Breast epithelium (tissue), 4 donors: ENCODE data around the gene CNTNAP2. TPM values are rescaled to one million over a fixed set of nuclear protein-coding genes. Genes with fewer than 3 reads are reported as not detected.

Experiments used
- DNase-seq, 2 donors: peaks; one replicate each; pipeline ENCODE4 v3.0.0-alpha.2; 2019; ENCODE audit warnings: low spot score in 2 of 2
- H3K27ac ChIP-seq, 2 donors: fragments of 200-600 bp; sonication (generic) in 1 of 2; one replicate each; pipeline ENCODE4 v1.5.1; 2016 to 2019; ENCODE audit warnings: mild to moderate bottlenecking in 1 of 2
- H3K27me3 ChIP-seq, 2 donors: fragments of 200-600 bp; sonication (generic) in 1 of 2; one replicate each; pipeline versions ENCODE4 v1.5.1 to v1.6.0; 2017 to 2019; ENCODE audit warnings: control low read depth in 1 of 2, mild to moderate bottlenecking in 1 of 2
- H3K36me3 ChIP-seq: fragments of 200-600 bp; one replicate; pipeline ENCODE4 v1.5.1; 2019
- H3K4me1 ChIP-seq, 2 donors: fragments of 200-600 bp; sonication (generic); one replicate each; pipeline ENCODE4 v1.5.1; 2016 to 2019; ENCODE audit warnings: control low read depth in 1 of 2
- H3K4me3 ChIP-seq, 3 donors: fragments of 200-600 bp; sonication (generic); 1 replicate in 2 of 3; 2 replicates in 1 of 3; pipeline ENCODE4 v1.5.1; 2016 to 2019; ENCODE audit warnings: mild to moderate bottlenecking in 3 of 3, moderate library complexity in 2 of 3
- H3K9me3 ChIP-seq, 2 donors: fragments of 200-600 bp; sonication (generic) in 1 of 2; one replicate each; pipeline ENCODE4 v1.5.1; 2016 to 2019; ENCODE audit warnings: control low read depth in 1 of 2
- CTCF ChIP-seq, 3 donors: fragments of 450-650 bp; IDR thresholded peaks; one replicate each; pipeline ENCODE4 v1.5.1; 2016 to 2017; ENCODE audit warnings: antibody characterized with exemption in 3 of 3, mild to moderate bottlenecking in 3 of 3, moderate library complexity in 3 of 3
- POLR2A ChIP-seq: fragments of 450-650 bp; IDR thresholded peaks from one replicate; pipeline ENCODE4 v1.6.1; 2016; ENCODE audit warnings: antibody characterized with exemption, mild to moderate bottlenecking, moderate library complexity
- POLR2AphosphoS5 ChIP-seq, 3 donors: sonication (generic); formaldehyde crosslinking; IDR thresholded peaks; one replicate each; pipeline ENCODE4 v1.6.1; 2017; ENCODE audit warnings: antibody characterized with exemption in 3 of 3
- intact Hi-C: fragments of 100-400 bp; cut with DNase I; formaldehyde crosslinking; loops from one replicate; pipeline ENCODE4 v1.15.1; 2023; ENCODE audit warnings: low total_unique reads
- total RNA-seq, 3 donors: library from RNA; depleted of rRNA; stranded (reverse); fragments of >200 nt; gene quantifications; one replicate each; pipeline ENCODE4 v1.1.0, GENCODE V29; 2016

CNTNAP2 gene
- total RNA-seq, 3 donors from 2014 or later: 0.29 to 0.66 TPM; not detected in 1

- H3K27ac ChIP-seq: no peak overlapping the region
- H3K27me3 ChIP-seq: no peaks in the 10 kb centered on the region
- DNase-seq: no peak
- no peaks in the 10 kb centered on the region for H3K4me1 ChIP-seq
- H3K36me3 ChIP-seq: no peaks in the 10 kb centered on the region
- no peak for TF ChIP-seq CTCF (IDR thresholded peaks at IDR 0.05)
- TF ChIP-seq POLR2AphosphoS5 (IDR thresholded peaks at IDR 0.05): no peak
- no peak for TF ChIP-seq POLR2A
- intact Hi-C loops: no loop called here
- no peaks in the 10 kb centered on the region for H3K9me3 ChIP-seq
- H3K4me3 ChIP-seq: no peak overlapping the region
Observed at GRCh38 chr7:147525325-147525724, 1408.7 kb downstream of the CNTNAP2 start.

- Histone ChIP-seq H3K9me3 (no peaks in the 10 kb centered on the region), H3K36me3 (no peaks in the 10 kb centered on the region), H3K27me3 (no peaks in the 10 kb centered on the region), H3K4me3 (no peak overlapping the region), H3K4me1 (no peaks in the 10 kb centered on the region), H3K27ac (no peak overlapping the region)
- no peak for TF ChIP-seq POLR2A
- no peak for TF ChIP-seq CTCF (IDR thresholded peaks at IDR 0.05)
- TF ChIP-seq POLR2AphosphoS5 (IDR thresholded peaks at IDR 0.05): no peak
- intact Hi-C loops: no loop called here
- DNase-seq: no peak
Observed at GRCh38 chr7:147535701-147536111, 1419.1 kb downstream of the CNTNAP2 start.

GRCh38 chr7:147539685-147540084 lies 1423.1 kb downstream of the CNTNAP2 start:
- no peaks in the 10 kb centered on the region for H3K27me3 ChIP-seq
- intact Hi-C loops: no loop called here
- TF ChIP-seq CTCF (IDR thresholded peaks at IDR 0.05): no peak
- H3K36me3 ChIP-seq: no peaks in the 10 kb centered on the region
- no peak overlapping the region for H3K4me3 ChIP-seq
- DNase-seq: no peak
- no peaks in the 10 kb centered on the region for H3K4me1 ChIP-seq
- H3K27ac ChIP-seq: no peak overlapping the region
- H3K9me3 ChIP-seq: no peaks in the 10 kb centered on the region

- Histone ChIP-seq H3K36me3 (no peaks in the 10 kb centered on the region), H3K4me1 (no peaks in the 10 kb centered on the region), H3K27me3 (no peaks in the 10 kb centered on the region), H3K9me3 (no peaks in the 10 kb centered on the region), H3K4me3 (no peak overlapping the region), H3K27ac (no peak overlapping the region)
- intact Hi-C loops: no loop called here
- no peak for DNase-seq
- no peak for TF ChIP-seq POLR2AphosphoS5 (IDR thresholded peaks at IDR 0.05)
Observed at GRCh38 chr7:147540743-147541142, 1424.1 kb downstream of the CNTNAP2 start.

- no peak for DNase-seq
- Histone ChIP-seq H3K4me1 (no peaks in the 10 kb centered on the region), H3K36me3 (no peaks in the 10 kb centered on the region), H3K27me3 (no peaks in the 10 kb centered on the region), H3K4me3 (no peak overlapping the region), H3K27ac (no peak overlapping the region), H3K9me3 (no peaks in the 10 kb centered on the region)
- TF ChIP-seq POLR2AphosphoS5 (IDR thresholded peaks at IDR 0.05): no peak
- intact Hi-C loops: no loop called here
Observed at GRCh38 chr7:147541261-147541660, 1424.7 kb downstream of the CNTNAP2 start.

GRCh38 chr7:147547252-147547897 lies 1430.8 kb downstream of the CNTNAP2 start:
- TF ChIP-seq POLR2A (no peak), POLR2AphosphoS5 (IDR thresholded peaks at IDR 0.05) (no peak), CTCF (IDR thresholded peaks at IDR 0.05) (peak in 1 of 3 donors; percentile 12)
- H3K27me3 ChIP-seq: no peaks in the 10 kb centered on the region
- no peak for DNase-seq
- H3K9me3 ChIP-seq: no peaks in the 10 kb centered on the region
- H3K4me3 ChIP-seq: no peak overlapping the region
- H3K4me1 ChIP-seq: no peaks in the 10 kb centered on the region
- H3K36me3 ChIP-seq: no peaks in the 10 kb centered on the region
- H3K27ac ChIP-seq: no peak overlapping the region
- intact Hi-C loops: loop anchor here (5.0 kb wide), 1 partner anchor 410 kb away; no protein-coding TSS in a partner anchor
